GM12873 (cell line): ENCODE measurements around the gene CLK3.

Experiments used
- CTCF ChIP-seq: IDR thresholded peaks from 2 replicates; pipeline ENCODE4 v1.5.1; 2012; ENCODE audit warnings: low read depth, mild to moderate bottlenecking, moderate library complexity, low read length, control low read depth; ENCODE audit not compliant: insufficient read depth; ENCODE audit errors: missing control alignments

The CLK3 gene

GRCh38 chr15:74636984-74637383 is 21.3 kb downstream of the CLK3 start:
- TF ChIP-seq CTCF = no peak

- no peak for TF ChIP-seq CTCF
These were observed 25.5 kb downstream of the CLK3 start for GRCh38 chr15:74641151-74641550.

- no peak for TF ChIP-seq CTCF
These were observed 26.7 kb downstream of the CLK3 start for GRCh38 chr15:74642348-74642733.

GRCh38 chr15:74642734-74643664 is 27.4 kb downstream of the CLK3 start:
- no peak for TF ChIP-seq CTCF

GRCh38 chr15:74643665-74644204 is 28.1 kb downstream of the CLK3 start:
- TF ChIP-seq CTCF = no peak

GRCh38 chr15:74646480-74646879 is 30.8 kb downstream of the CLK3 start:
- TF ChIP-seq CTCF = no peak

- no peak for TF ChIP-seq CTCF
These were observed 32.6 kb downstream of the CLK3 start for GRCh38 chr15:74648051-74648842.
